Parathyroid adenoma (tissue), 2 donors: ENCODE results near the gene OLFML2B.

Experiments used
- H2AFZ ChIP-seq: fragments of 300-600 bp; sonication (generic); one replicate; pipeline ENCODE4 v1.7.0; 2017; ENCODE audit warnings: antibody characterized with exemption, mild to moderate bottlenecking
- H3K27ac ChIP-seq: fragments of 300-600 bp; sonication (generic); one replicate; pipeline ENCODE4 v1.7.0; 2017
- H3K27me3 ChIP-seq: fragments of 300-600 bp; sonication (generic); one replicate; pipeline ENCODE4 v1.7.0; 2017; ENCODE audit warnings: low read length; ENCODE audit not compliant: control insufficient read depth, insufficient read depth
- H3K36me3 ChIP-seq: fragments of 300-600 bp; sonication (generic); one replicate; pipeline ENCODE4 v1.7.0; 2017; ENCODE audit warnings: low read length; ENCODE audit not compliant: control insufficient read depth, insufficient read depth
- H3K4me1 ChIP-seq: fragments of 300-600 bp; sonication (generic); one replicate; pipeline ENCODE4 v1.7.0; 2017; ENCODE audit warnings: control low read depth
- H3K4me2 ChIP-seq: fragments of 300-600 bp; sonication (generic); one replicate; pipeline ENCODE4 v1.7.0; 2017; ENCODE audit warnings: low read length
- H3K4me3 ChIP-seq: fragments of 300-600 bp; sonication (generic); one replicate; pipeline ENCODE4 v1.7.0; 2017; ENCODE audit warnings: low read depth, low read length
- H3K79me2 ChIP-seq: fragments of 300-600 bp; sonication (generic); one replicate; pipeline ENCODE4 v1.7.0; 2017; ENCODE audit warnings: control low read depth
- H3K9ac ChIP-seq: fragments of 300-600 bp; sonication (generic); one replicate; pipeline ENCODE4 v1.7.0; 2017; ENCODE audit warnings: mild to moderate bottlenecking
- H3K9me3 ChIP-seq: fragments of 300-600 bp; sonication (generic); one replicate; pipeline ENCODE4 v1.7.0; 2017; ENCODE audit warnings: low read length; ENCODE audit not compliant: control insufficient read depth
- TF ChIP-seq, protein P1 (sequence below): fragments of 300-600 bp; sonication (generic); IDR thresholded peaks from one replicate; pipeline ENCODE4 v1.7.0; 2017; ENCODE audit warnings: antibody characterized with exemption, mild to moderate bottlenecking
- donor health status: primary hyperparathyroidism.

Gene OLFML2B

DNA sequence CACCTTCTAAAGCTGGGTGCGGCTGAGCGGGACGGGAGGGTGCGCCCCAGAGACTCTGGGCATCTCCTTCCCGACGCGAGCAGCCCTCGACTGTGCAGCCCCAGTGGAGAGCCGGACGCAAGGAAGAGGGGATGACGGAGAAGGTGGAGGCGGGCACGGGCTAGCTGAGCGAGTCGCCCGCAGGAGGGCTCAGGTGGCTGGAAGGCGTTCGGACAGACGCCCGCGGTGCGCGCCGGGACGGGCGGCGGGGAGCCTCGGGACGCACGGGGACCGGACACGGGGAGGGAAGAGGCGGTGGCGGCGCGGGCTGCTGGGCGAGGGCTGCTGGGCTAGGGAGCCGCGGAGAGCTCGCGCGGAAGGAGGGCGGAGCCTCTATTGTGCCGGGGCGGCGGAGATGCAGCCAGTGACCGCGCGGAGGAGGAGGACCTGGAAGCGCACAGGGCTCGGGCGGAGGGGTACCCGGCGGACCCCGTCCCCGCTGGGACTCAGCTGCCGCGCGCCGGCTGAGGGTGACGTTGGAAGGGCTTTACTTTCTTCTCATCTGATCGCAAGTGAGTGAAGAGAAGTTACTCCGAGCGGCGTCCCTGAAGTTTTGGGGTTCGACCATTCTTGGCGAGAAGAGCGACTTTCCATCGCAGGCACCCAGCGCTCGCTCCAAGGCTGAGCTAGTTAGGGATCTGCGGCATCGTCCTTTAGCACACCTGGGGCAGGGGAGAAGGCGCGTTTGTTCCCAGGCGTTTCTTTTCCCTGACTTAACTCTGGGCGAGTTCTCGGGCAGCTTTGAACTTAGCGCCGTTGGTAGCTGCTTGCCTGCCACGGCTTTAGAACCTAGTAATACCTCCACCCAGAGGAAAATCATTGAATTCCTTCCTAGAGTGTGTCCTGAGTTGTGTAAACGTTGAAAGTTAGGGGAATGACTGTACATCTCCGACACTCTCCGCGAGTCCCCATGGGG is at the start of gene OLFML2B:
OLFML2B (minus strand) TSS at position 323 of the 955 bp plus-strand sequence. CDS start 439 bp downstream, outside the sequence.
- Histone ChIP-seq H3K9ac (no peak within 1 kb of the TSS), H3K9me3 (no peaks in the 10 kb centered on the region), H2AFZ (peak within 1 kb of the TSS; percentile 70), H3K27me3 (no peaks in the 10 kb centered on the region), H3K27ac (no peak within 1 kb of the TSS), H3K79me2 (no peaks in the 10 kb centered on the region), H3K4me1 (no peaks in the 10 kb centered on the region), H3K4me2 (peak within 1 kb of the TSS; percentile 74), H3K4me3 (peak within 1 kb of the TSS; percentile 46), H3K36me3 (no peaks in the 10 kb centered on the region)
- TF ChIP-seq, protein P1, sequence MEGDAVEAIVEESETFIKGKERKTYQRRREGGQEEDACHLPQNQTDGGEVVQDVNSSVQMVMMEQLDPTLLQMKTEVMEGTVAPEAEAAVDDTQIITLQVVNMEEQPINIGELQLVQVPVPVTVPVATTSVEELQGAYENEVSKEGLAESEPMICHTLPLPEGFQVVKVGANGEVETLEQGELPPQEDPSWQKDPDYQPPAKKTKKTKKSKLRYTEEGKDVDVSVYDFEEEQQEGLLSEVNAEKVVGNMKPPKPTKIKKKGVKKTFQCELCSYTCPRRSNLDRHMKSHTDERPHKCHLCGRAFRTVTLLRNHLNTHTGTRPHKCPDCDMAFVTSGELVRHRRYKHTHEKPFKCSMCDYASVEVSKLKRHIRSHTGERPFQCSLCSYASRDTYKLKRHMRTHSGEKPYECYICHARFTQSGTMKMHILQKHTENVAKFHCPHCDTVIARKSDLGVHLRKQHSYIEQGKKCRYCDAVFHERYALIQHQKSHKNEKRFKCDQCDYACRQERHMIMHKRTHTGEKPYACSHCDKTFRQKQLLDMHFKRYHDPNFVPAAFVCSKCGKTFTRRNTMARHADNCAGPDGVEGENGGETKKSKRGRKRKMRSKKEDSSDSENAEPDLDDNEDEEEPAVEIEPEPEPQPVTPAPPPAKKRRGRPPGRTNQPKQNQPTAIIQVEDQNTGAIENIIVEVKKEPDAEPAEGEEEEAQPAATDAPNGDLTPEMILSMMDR: no peak

- Histone ChIP-seq H3K4me3 (no peak overlapping the region), H3K27ac (no peak overlapping the region), H3K9me3 (no peaks in the 10 kb centered on the region), H3K36me3 (no peaks in the 10 kb centered on the region), H3K27me3 (no peaks in the 10 kb centered on the region), H2AFZ (no peak overlapping the region), H3K4me2 (no peak overlapping the region), H3K79me2 (no peaks in the 10 kb centered on the region), H3K4me1 (peaks cover 3% of the 10 kb centered on the region), H3K9ac (no peak overlapping the region)
- TF ChIP-seq, protein P1: no peak
Observed at GRCh38 chr1:162072740-162073139, 49.1 kb upstream of the OLFML2B start.

DNA sequence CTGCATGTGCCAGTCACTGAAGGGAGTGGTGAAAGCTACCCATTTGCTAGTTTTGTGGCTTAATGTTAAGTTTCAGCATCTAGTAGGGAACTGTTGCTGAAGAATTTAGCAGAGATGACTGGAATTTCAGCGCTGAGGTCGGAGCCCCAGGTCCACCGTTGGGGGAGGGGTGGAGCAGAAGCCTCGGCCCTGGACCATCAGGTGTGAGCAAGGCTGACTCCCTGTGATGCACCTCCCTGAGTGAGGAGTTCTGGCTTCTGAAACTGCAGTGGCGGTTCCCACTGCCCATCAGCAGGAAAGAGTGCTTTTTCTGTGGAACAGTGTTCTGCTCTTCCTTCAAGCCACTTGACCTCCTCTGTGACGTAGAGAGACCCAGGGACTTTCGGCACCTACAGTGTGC is 47.2 kb upstream of the OLFML2B start:
- Histone ChIP-seq H3K9me3 (no peaks in the 10 kb centered on the region), H3K27me3 (no peaks in the 10 kb centered on the region), H3K4me2 (peak overlapping the region; percentile 87), H2AFZ (peak overlapping the region; percentile 75), H3K9ac (no peak overlapping the region), H3K4me3 (peak overlapping the region; percentile 72), H3K4me1 (peaks cover 3% of the 10 kb centered on the region), H3K79me2 (no peaks in the 10 kb centered on the region), H3K36me3 (no peaks in the 10 kb centered on the region), H3K27ac (no peak overlapping the region)
- TF ChIP-seq, protein P1: no peak

- H3K4me2 ChIP-seq: peak overlapping the region; percentile 87
- TF ChIP-seq, protein P1: no peak
- H2AFZ ChIP-seq: peak overlapping the region; percentile 75
- no peak overlapping the region for H3K27ac ChIP-seq
- H3K9me3 ChIP-seq: no peaks in the 10 kb centered on the region
- peaks cover 3% of the 10 kb centered on the region for H3K4me1 ChIP-seq
- H3K36me3 ChIP-seq: no peaks in the 10 kb centered on the region
- H3K79me2 ChIP-seq: no peaks in the 10 kb centered on the region
- H3K4me3 ChIP-seq: peak overlapping the region; percentile 72
- H3K27me3 ChIP-seq: no peaks in the 10 kb centered on the region
- no peak overlapping the region for H3K9ac ChIP-seq
Observed at GRCh38 chr1:162070094-162070748, 46.6 kb upstream of the OLFML2B start.
